SK-N-SH treated with all-trans-retinoic acid at 6 μM for 48 hours (cell line): ENCODE results near the gene TUBB2A.

Experiments
- ATAC-seq: fragments of 200-7000 bp; cut with Tn5 transposase; 3 replicates; pipeline ENCODE4 v1.9.1; 2020; ENCODE audit warnings: mild to moderate bottlenecking, moderate library complexity
- ARNTL ChIP-seq: fragments of 450-650 bp; formaldehyde crosslinking; IDR thresholded peaks from 2 replicates; pipeline ENCODE4 v1.5.0; 2020; ENCODE audit warnings: low read depth, mild to moderate bottlenecking, moderate library complexity, borderline replicate concordance
- BACH2 ChIP-seq: fragments of 250-450 bp; sonication (Bioruptor Pico); IDR thresholded peaks from 2 replicates; pipeline ENCODE4 v1.9.0; 2021; ENCODE audit warnings: mild to moderate bottlenecking, borderline replicate concordance
- CSDC2 ChIP-seq: fragments of 250-450 bp; sonication (Bioruptor Pico); IDR thresholded peaks from 2 replicates; pipeline ENCODE4 v1.5.0; 2020; ENCODE audit warnings: mild to moderate bottlenecking, moderate library complexity
- CSRNP3 ChIP-seq: fragments of 250-450 bp; sonication (Bioruptor Pico); IDR thresholded peaks from 2 replicates; pipeline ENCODE4 v1.5.1; 2021; ENCODE audit warnings: mild to moderate bottlenecking, moderate library complexity
- ESRRG ChIP-seq: fragments of 250-450 bp; sonication (Bioruptor Pico); IDR thresholded peaks from 2 replicates; pipeline ENCODE4 v1.6.1; 2021; ENCODE audit warnings: mild to moderate bottlenecking
- GLIS3 ChIP-seq: fragments of 250-450 bp; sonication (Bioruptor Pico); IDR thresholded peaks from 2 replicates; pipeline ENCODE4 v1.5.0; 2020; ENCODE audit warnings: mild to moderate bottlenecking, moderate library complexity
- ISL1 ChIP-seq: fragments of 250-450 bp; sonication (Bioruptor Pico); IDR thresholded peaks from 2 replicates; pipeline ENCODE4 v2.1.2; 2022; ENCODE audit warnings: mild to moderate bottlenecking, moderate library complexity
- OSR1 ChIP-seq: fragments of 250-450 bp; sonication (Bioruptor Pico); IDR thresholded peaks from 2 replicates; pipeline ENCODE4 v1.8.0; 2022; ENCODE audit warnings: moderate library complexity, mild to moderate bottlenecking, inconsistent platforms
- PATZ1 ChIP-seq: fragments of 250-450 bp; sonication (Bioruptor Pico); IDR thresholded peaks from 2 replicates; pipeline ENCODE4 v1.8.0; 2020; ENCODE audit warnings: mild to moderate bottlenecking, moderate library complexity, borderline replicate concordance
- POU6F1 ChIP-seq: fragments of 250-450 bp; sonication (Bioruptor Pico); IDR thresholded peaks from 2 replicates; pipeline ENCODE4 v1.8.0; 2021; ENCODE audit warnings: low read depth, mild to moderate bottlenecking, moderate library complexity, borderline replicate concordance
- PPARA ChIP-seq: fragments of 250-450 bp; sonication (Bioruptor Pico); IDR thresholded peaks from 2 replicates; pipeline ENCODE4 v1.5.0; 2020; ENCODE audit warnings: mild to moderate bottlenecking, borderline replicate concordance
- RARB ChIP-seq: fragments of 250-450 bp; sonication (Bioruptor Pico); IDR thresholded peaks from 2 replicates; pipeline ENCODE4 v1.8.0; 2021; ENCODE audit warnings: mild to moderate bottlenecking, moderate library complexity
- SNAI2 ChIP-seq: fragments of 250-450 bp; sonication (Bioruptor Pico); IDR thresholded peaks from 2 replicates; pipeline ENCODE4 v1.5.0; 2020; ENCODE audit warnings: mild to moderate bottlenecking, moderate library complexity
- TCF4 ChIP-seq: fragments of 250-450 bp; sonication (Bioruptor Pico); IDR thresholded peaks from 2 replicates; pipeline ENCODE4 v1.8.0; 2021; ENCODE audit warnings: mild to moderate bottlenecking, moderate library complexity, borderline replicate concordance
- TOX ChIP-seq: fragments of 250-450 bp; sonication (Bioruptor Pico); IDR thresholded peaks from 2 replicates; pipeline ENCODE4 v1.8.0; 2021; ENCODE audit warnings: mild to moderate bottlenecking, moderate library complexity, borderline replicate concordance
- TSHZ2 ChIP-seq: fragments of 250-450 bp; sonication (Bioruptor Pico); IDR thresholded peaks from 2 replicates; pipeline ENCODE4 v1.5.0; 2020; ENCODE audit warnings: mild to moderate bottlenecking, moderate library complexity
- ZC3H10 ChIP-seq: fragments of 250-450 bp; sonication (Bioruptor Pico); IDR thresholded peaks from 2 replicates; pipeline ENCODE4 v1.5.1; 2021; ENCODE audit warnings: mild to moderate bottlenecking, moderate library complexity
- ZFP3 ChIP-seq: fragments of 250-450 bp; sonication (Bioruptor Pico); IDR thresholded peaks from 2 replicates; pipeline ENCODE4 v1.5.0; 2020; ENCODE audit warnings: mild to moderate bottlenecking, moderate library complexity
- ZFP30 ChIP-seq: fragments of 450-650 bp; formaldehyde crosslinking; IDR thresholded peaks from 2 replicates; pipeline ENCODE4 v1.5.0; 2022; ENCODE audit warnings: mild to moderate bottlenecking, moderate library complexity
- ZNF565 ChIP-seq: fragments of 450-650 bp; formaldehyde crosslinking; conservative IDR thresholded peaks from 2 replicates; pipeline ENCODE4 v1.5.0; 2020; ENCODE audit warnings: low read depth, mild to moderate bottlenecking, moderate library complexity
- ZNF70 ChIP-seq: fragments of 450-650 bp; formaldehyde crosslinking; IDR thresholded peaks from 2 replicates; pipeline ENCODE4 v1.5.0; 2020; ENCODE audit warnings: mild to moderate bottlenecking, moderate library complexity
- ZNF8 ChIP-seq: fragments of 450-650 bp; formaldehyde crosslinking; IDR thresholded peaks from 2 replicates; pipeline ENCODE4 v1.5.0; 2020; ENCODE audit warnings: mild to moderate bottlenecking, moderate library complexity
- TF ChIP-seq, protein P1 (sequence below): fragments of 250-450 bp; sonication (Bioruptor Pico); IDR thresholded peaks from 2 replicates; pipeline ENCODE4 v1.5.1; 2020; ENCODE audit warnings: low read depth, mild to moderate bottlenecking, moderate library complexity

Gene TUBB2A

GRCh38 chr6:3120765-3121089, 36.6 kb downstream of the TUBB2A start:
- no peak for TF ChIP-seq POU6F1 (CRISPR knock-in tag)
- TF ChIP-seq ARNTL (CRISPR knock-in tag) = no peak
- TF ChIP-seq TOX (CRISPR knock-in tag) = no peak
- no peak for TF ChIP-seq CSRNP3 (CRISPR knock-in tag)
- TF ChIP-seq GLIS3 (CRISPR knock-in tag) = no peak
- TF ChIP-seq SNAI2 = no peak
- TF ChIP-seq ESRRG (CRISPR knock-in tag) = no peak
- no peak for TF ChIP-seq BACH2 (CRISPR knock-in tag)
- TF ChIP-seq ZFP3 (CRISPR knock-in tag) = no peak
- TF ChIP-seq ZC3H10 = no peak
- TF ChIP-seq PPARA (CRISPR knock-in tag) = no peak
- no peak for TF ChIP-seq PATZ1 (CRISPR knock-in tag)
- no peak for TF ChIP-seq ZNF8 (CRISPR knock-in tag)
- TF ChIP-seq ZFP30 (CRISPR knock-in tag) = no peak
- no peak for TF ChIP-seq CSDC2 (CRISPR knock-in tag)
- TF ChIP-seq ISL1 (CRISPR knock-in tag) = no peak
- ATAC-seq = no peak

DNA sequence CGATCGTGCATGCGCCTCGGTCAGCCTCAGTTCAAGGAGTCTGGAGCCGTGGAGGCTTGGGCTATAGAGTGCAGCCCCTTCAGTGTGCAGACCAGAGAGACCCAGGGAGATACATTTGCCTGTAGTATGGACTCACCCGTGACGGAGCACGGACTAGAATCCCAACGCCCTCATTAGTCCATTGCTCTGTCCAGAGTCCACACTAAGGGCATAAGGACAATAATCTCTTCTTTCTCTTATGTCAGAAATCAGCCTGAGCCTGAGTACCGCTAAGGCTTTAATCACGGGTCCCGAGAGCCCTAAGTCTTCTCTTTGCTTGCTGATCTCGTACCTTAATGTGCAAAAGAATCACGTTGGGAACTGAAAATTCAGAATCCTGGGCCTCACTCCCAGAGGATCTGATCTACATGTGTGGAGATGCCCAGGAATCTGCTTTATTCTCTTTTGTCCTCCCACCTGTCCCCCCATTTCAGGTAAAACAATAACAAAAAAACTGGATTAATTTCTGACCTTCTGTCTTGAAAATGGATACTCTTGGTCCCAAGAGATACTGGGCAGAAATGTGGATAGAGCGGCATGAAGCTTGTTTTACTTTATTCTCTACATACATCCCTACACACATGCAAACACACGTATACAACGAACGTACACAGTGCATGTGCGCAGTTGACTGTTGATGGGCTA, 38.2 kb downstream of the TUBB2A start:
- peak; percentile 68 for ATAC-seq
- TF ChIP-seq ISL1 (CRISPR knock-in tag) (no peak), TOX (CRISPR knock-in tag) (no peak), ARNTL (CRISPR knock-in tag) (no peak), RARB (no peak), ZC3H10 (no peak), GLIS3 (CRISPR knock-in tag) (no peak), POU6F1 (CRISPR knock-in tag) (no peak), ZNF565 (CRISPR knock-in tag) (no peak), CSDC2 (CRISPR knock-in tag) (no peak), ZNF70 (CRISPR knock-in tag) (no peak), TCF4 (no peak), ZNF8 (CRISPR knock-in tag) (no peak), ZFP3 (CRISPR knock-in tag) (no peak), BACH2 (CRISPR knock-in tag) (no peak), ZFP30 (CRISPR knock-in tag) (no peak), TSHZ2 (CRISPR knock-in tag) (no peak), PPARA (CRISPR knock-in tag) (no peak), OSR1 (CRISPR knock-in tag) (no peak), PATZ1 (CRISPR knock-in tag) (no peak)
- TF ChIP-seq, protein P1, sequence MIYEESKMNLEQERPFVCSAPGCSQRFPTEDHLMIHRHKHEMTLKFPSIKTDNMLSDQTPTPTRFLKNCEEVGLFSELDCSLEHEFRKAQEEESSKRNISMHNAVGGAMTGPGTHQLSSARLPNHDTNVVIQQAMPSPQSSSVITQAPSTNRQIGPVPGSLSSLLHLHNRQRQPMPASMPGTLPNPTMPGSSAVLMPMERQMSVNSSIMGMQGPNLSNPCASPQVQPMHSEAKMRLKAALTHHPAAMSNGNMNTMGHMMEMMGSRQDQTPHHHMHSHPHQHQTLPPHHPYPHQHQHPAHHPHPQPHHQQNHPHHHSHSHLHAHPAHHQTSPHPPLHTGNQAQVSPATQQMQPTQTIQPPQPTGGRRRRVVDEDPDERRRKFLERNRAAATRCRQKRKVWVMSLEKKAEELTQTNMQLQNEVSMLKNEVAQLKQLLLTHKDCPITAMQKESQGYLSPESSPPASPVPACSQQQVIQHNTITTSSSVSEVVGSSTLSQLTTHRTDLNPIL (CRISPR knock-in tag) = no peak
- TF ChIP-seq, all 23 proteins: peak for 0
